Measurements from ENCODE around the gene FHOD3.

The FHOD3 gene

DNA sequence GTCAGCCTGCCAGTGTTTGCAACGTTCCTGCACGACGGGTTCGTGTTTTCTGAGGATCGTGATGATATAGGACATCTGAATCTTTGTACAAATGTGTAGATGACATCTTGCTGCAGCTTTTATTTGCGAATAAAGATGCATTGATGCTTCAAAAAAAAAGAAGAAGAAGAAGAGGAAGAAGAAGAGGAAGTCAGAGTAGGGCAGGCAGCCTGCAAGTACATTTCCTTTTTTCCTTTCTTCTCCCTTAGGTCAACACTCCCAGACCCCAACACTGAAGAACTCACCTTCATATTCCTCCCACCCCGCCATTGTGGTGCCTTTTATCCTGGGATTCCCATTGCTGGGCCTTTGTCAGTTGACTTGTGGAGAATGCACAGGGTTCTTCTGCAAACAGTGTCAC is 91.5 kb downstream of the FHOD3 start:
- no peaks in the 10 kb centered on the region for H3K9me3 ChIP-seq (ENCODE audit: insufficient read depth, low read depth, low read length)
- TF ChIP-seq EZH2phosphoT487 (IDR thresholded peaks at IDR 0.05; ENCODE audit: borderline replicate concordance): no peak
- TF ChIP-seq, protein P1, sequence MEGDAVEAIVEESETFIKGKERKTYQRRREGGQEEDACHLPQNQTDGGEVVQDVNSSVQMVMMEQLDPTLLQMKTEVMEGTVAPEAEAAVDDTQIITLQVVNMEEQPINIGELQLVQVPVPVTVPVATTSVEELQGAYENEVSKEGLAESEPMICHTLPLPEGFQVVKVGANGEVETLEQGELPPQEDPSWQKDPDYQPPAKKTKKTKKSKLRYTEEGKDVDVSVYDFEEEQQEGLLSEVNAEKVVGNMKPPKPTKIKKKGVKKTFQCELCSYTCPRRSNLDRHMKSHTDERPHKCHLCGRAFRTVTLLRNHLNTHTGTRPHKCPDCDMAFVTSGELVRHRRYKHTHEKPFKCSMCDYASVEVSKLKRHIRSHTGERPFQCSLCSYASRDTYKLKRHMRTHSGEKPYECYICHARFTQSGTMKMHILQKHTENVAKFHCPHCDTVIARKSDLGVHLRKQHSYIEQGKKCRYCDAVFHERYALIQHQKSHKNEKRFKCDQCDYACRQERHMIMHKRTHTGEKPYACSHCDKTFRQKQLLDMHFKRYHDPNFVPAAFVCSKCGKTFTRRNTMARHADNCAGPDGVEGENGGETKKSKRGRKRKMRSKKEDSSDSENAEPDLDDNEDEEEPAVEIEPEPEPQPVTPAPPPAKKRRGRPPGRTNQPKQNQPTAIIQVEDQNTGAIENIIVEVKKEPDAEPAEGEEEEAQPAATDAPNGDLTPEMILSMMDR (conservative IDR thresholded peaks at IDR 0.05; ENCODE audit: low read length): no peak

DNA sequence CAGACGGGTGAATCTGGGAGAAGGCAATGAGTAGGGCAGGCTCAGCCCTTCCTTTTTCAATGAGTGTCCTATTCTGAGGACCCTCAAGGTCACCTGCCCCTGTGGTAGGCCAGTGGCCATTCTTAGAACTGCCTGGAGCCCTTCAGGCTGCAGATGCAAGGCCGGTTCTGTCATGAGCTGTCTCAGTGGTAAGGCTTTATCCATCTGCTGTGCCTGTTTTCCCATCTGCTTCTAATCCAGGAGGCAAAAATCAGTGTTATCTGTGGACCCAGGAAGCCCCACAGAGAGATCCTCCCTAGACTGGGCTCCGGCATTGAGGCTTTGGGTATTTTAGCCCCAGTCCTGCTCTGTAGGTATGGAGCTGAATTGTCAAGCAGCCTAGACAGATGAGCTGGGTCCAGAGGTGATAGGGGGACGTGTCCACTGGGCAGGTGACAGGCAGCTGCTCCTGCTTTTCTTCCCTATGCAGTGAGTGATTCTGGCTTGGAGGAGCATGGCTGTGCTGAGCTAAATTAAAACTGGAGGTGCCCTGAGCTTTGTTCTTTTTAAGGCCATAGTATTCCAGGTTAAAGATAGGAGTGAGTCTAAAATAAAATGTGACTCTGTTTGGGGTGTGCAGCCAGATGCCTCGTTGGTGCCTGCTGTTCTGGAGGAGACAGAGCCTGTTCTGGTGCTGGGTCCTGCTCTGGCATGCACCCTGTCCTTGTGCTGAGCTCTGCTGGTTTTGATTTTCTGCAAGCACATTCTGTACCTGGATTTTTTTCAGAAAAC is 92.5 kb downstream of the FHOD3 start:
- no peak overlapping the region for H3K4me3 ChIP-seq (ENCODE audit: low read length, poor library complexity, severe bottlenecking)
- H3K9ac ChIP-seq (ENCODE audit: low read depth, low read length, poor library complexity, severe bottlenecking): no peak overlapping the region
- TF ChIP-seq, protein P1 (conservative IDR thresholded peaks at IDR 0.05; ENCODE audit: low read length): no peak
- TF ChIP-seq EZH2phosphoT487 (IDR thresholded peaks at IDR 0.05; ENCODE audit: borderline replicate concordance): no peak
- no peaks in the 10 kb centered on the region for H3K4me1 ChIP-seq (ENCODE audit: insufficient read depth, low read length, poor library complexity, severe bottlenecking)
- no peaks in the 10 kb centered on the region for H4K20me1 ChIP-seq (ENCODE audit: insufficient read depth, low read length, poor library complexity, severe bottlenecking)
- H2AFZ ChIP-seq (ENCODE audit: low read length): no peak overlapping the region
- no peaks in the 10 kb centered on the region for H3K9me3 ChIP-seq (ENCODE audit: insufficient read depth, low read depth, low read length)
- no peaks in the 10 kb centered on the region for H3K27me3 ChIP-seq (ENCODE audit: insufficient read depth, low read length, poor library complexity, severe bottlenecking)
- H3K4me2 ChIP-seq (ENCODE audit: low read depth, low read length, poor library complexity, severe bottlenecking): no peak overlapping the region
- no peaks in the 10 kb centered on the region for H3F3A ChIP-seq (ENCODE audit: low read depth)
- no peaks in the 10 kb centered on the region for H3K79me2 ChIP-seq (ENCODE audit: insufficient read depth, low read length)
- H3K9me2 ChIP-seq (replicated peaks; ENCODE audit: low read depth, low read length): no peaks in the 10 kb centered on the region
- no peaks in the 10 kb centered on the region for H3K36me3 ChIP-seq (ENCODE audit: insufficient read depth, low read length)

More for the DNA sequence above, 91.5 kb downstream of the FHOD3 start:
- Histone ChIP-seq H3F3A (ENCODE audit: low read depth) (no peaks in the 10 kb centered on the region), H4K20me1 (ENCODE audit: insufficient read depth, low read length, poor library complexity, severe bottlenecking) (no peaks in the 10 kb centered on the region), H3K9ac (ENCODE audit: low read depth, low read length, poor library complexity, severe bottlenecking) (no peak overlapping the region), H3K4me1 (ENCODE audit: insufficient read depth, low read length, poor library complexity, severe bottlenecking) (no peaks in the 10 kb centered on the region), H3K4me2 (ENCODE audit: low read depth, low read length, poor library complexity, severe bottlenecking) (no peak overlapping the region), H3K4me3 (ENCODE audit: low read length, poor library complexity, severe bottlenecking) (no peak overlapping the region), H3K36me3 (ENCODE audit: insufficient read depth, low read length) (no peaks in the 10 kb centered on the region), H3K79me2 (ENCODE audit: insufficient read depth, low read length) (no peaks in the 10 kb centered on the region), H3K9me2 (replicated peaks; ENCODE audit: low read depth, low read length) (no peaks in the 10 kb centered on the region), H3K27me3 (ENCODE audit: insufficient read depth, low read length, poor library complexity, severe bottlenecking) (no peaks in the 10 kb centered on the region), H2AFZ (ENCODE audit: low read length) (no peak overlapping the region)

DNA sequence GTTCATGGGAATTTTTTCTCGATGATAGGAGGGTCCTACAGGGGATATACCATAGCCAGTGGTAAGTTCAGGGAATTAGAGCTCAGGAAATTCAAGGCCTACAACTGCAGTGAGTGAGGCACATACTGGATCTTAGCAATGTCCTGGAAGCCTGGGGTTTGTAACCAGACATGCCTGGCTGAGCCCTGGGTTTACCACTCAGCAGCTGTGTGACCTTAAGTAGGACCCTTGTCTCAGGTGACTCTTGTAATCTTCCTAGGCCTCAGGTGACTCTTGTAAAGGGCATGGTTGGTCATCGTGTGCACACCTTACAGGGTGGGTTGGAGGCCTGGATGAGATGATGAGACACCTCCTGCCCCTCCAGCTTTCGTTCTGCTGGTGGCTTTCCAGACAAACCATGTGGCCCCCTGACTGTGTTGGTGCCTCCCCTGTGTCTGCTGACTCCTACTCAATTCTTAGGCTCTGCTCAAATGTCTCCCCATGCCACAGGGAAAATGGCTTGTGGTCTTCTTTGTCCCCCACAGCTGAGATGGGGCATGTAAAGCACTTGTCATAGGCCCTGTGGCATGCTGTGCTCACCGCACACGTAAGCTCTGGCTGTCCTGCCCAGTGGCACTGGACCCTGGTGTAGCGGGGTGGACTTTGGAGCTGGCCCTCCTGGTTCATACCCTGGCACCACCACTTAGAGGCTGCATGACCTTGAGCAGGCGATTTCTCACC is 94.1 kb downstream of the FHOD3 start:
- Histone ChIP-seq H3K4me2 (ENCODE audit: low read depth, low read length, poor library complexity, severe bottlenecking) (no peak overlapping the region), H2AFZ (ENCODE audit: low read length) (no peak overlapping the region), H3K9ac (ENCODE audit: low read depth, low read length, poor library complexity, severe bottlenecking) (no peak overlapping the region), H3K4me1 (ENCODE audit: insufficient read depth, low read length, poor library complexity, severe bottlenecking) (no peaks in the 10 kb centered on the region), H3K36me3 (ENCODE audit: insufficient read depth, low read length) (no peaks in the 10 kb centered on the region), H3F3A (ENCODE audit: low read depth) (no peaks in the 10 kb centered on the region), H3K79me2 (ENCODE audit: insufficient read depth, low read length) (no peaks in the 10 kb centered on the region), H3K27me3 (ENCODE audit: insufficient read depth, low read length, poor library complexity, severe bottlenecking) (no peaks in the 10 kb centered on the region), H3K9me3 (ENCODE audit: insufficient read depth, low read depth, low read length) (peaks cover 3% of the 10 kb centered on the region; the same call in 1 of the 2 replicates), H3K4me3 (ENCODE audit: low read length, poor library complexity, severe bottlenecking) (no peak overlapping the region), H4K20me1 (ENCODE audit: insufficient read depth, low read length, poor library complexity, severe bottlenecking) (no peaks in the 10 kb centered on the region), H3K9me2 (replicated peaks; ENCODE audit: low read depth, low read length) (no peaks in the 10 kb centered on the region)
- TF ChIP-seq, protein P1 (conservative IDR thresholded peaks at IDR 0.05; ENCODE audit: low read length): no peak
- TF ChIP-seq EZH2phosphoT487 (IDR thresholded peaks at IDR 0.05; ENCODE audit: borderline replicate concordance): no peak
